Right lobe of liver (tissue), 6 donors: ENCODE results near the gene PRF1. TPM values are rescaled to one million over a fixed set of nuclear protein-coding genes. Genes with fewer than 3 reads are reported as not detected.

ENCODE experiments used
- ATAC-seq, 4 donors: fragments of 200-7000 bp; cut with Tn5 transposase; one replicate each; pipeline ENCODE4 v1.9.1; 2020; ENCODE audit warnings: mild to moderate bottlenecking in 4 of 4, moderate library complexity in 4 of 4
- DNase-seq, 3 donors: peaks; one replicate each; pipeline ENCODE4 v3.0.0-alpha.2; 2020
- H3K27ac ChIP-seq, 3 donors: fragments of 200-600 bp; one replicate each; pipeline ENCODE4 v1.8.0; 2022
- H3K27me3 ChIP-seq, 2 donors: fragments of 200-600 bp; one replicate each; pipeline ENCODE4 v1.8.0; 2022
- H3K36me3 ChIP-seq, 4 donors: fragments of 200-600 bp; sonication (generic) in 1 of 4; one replicate each; pipeline versions ENCODE4 v1.5.1 to v1.8.0; 2017 to 2022; ENCODE audit warnings: control low read depth in 1 of 4
- H3K4me1 ChIP-seq, 4 donors: fragments of 200-600 bp; sonication (generic) in 1 of 4; one replicate each; pipeline versions ENCODE4 v1.5.1 to v1.8.0; 2017 to 2022; ENCODE audit warnings: control low read depth in 1 of 4
- H3K4me3 ChIP-seq, 3 donors: fragments of 200-600 bp; one replicate each; pipeline ENCODE4 v1.8.0; 2022
- H3K9me3 ChIP-seq, 4 donors: fragments of 200-600 bp; sonication (generic) in 1 of 4; one replicate each; pipeline versions ENCODE4 v1.5.1 to v1.8.0; 2017 to 2022; ENCODE audit warnings: control low read depth in 1 of 4
- POLR2A ChIP-seq: fragments of 450-650 bp; IDR thresholded peaks from one replicate; pipeline ENCODE4 v1.6.1; 2017; ENCODE audit warnings: antibody characterized with exemption, mild to moderate bottlenecking
- WGBS: methylation state at CpG from one replicate; pipeline ENCODE4 v1.1.6; 2018; ENCODE audit warnings: low coverage, low lambda C conversion rate; ENCODE audit not compliant: insufficient coverage; ENCODE audit errors: missing lambda C conversion rate; 5-methylcytosine and 5-hydroxymethylcytosine counted together
- intact Hi-C, 2 donors: fragments of 100-400 bp; cut with DNase I; formaldehyde crosslinking; loops; one replicate each; pipeline versions ENCODE4 v1.11.2 to v1.14.1; 2022
- long read RNA-seq: library from polyadenylated mRNA; unstranded; transcript quantifications from one replicate; pipeline ENCODE4 v2.0.0, GENCODE V29; 2019
- total RNA-seq, 6 experiments: library from RNA; depleted of rRNA in 2 of 6; stranded (reverse); fragments of >200 nt in 2 of 6; fragmentation: NEBNext Ultra II Directional in 3 of 6; extraction: Animal tissue kit (Norgen Biotek cat#: 25700) in 3 of 6; gene quantifications; one replicate each; pipeline versions ENCODE4 v1.1.0 to v1.2.4, GENCODE V29; 2016 to 2023
- TF ChIP-seq, protein P1 (sequence below), 4 donors: fragments of 200-600 bp in 3 of 4; fragments of 450-650 bp in 1 of 4; IDR thresholded peaks; one replicate each; pipeline versions ENCODE4 v1.5.1 to v1.8.0; 2016 to 2022; ENCODE audit warnings: antibody characterized with exemption in 4 of 4, mild to moderate bottlenecking in 2 of 4
- donor health status: DM: no; HTN: yes; CAD: no.
- donor health status: DM: no; HTN: no; CAD: no.
- donor health status: DM: no; HTN: no; CAD: no.
- donor health status: DM: no; HTN: yes; CAD: no.
- donor health status: DM: no; HTN: yes; CAD: no.

Gene PRF1
- total RNA-seq = 1 to 10 TPM; 1.7 to 6.5 (median 3.1) TPM
- long read RNA-seq, partial matches to known transcripts = 0 of 1 reads
- long read RNA-seq, other reads (novel, unspliced or antisense) = 0 of 1 reads

- Histone ChIP-seq H3K4me3 (peak within 1 kb of the TSS in 1 of 3 donors; percentile 10), H3K27ac (peak within 1 kb of the TSS in 1 of 3 donors; percentile 43), H3K4me1 (no peaks in the 10 kb centered on the region), H3K9me3 (no peaks in the 10 kb centered on the region), H3K27me3 (no peaks in the 10 kb centered on the region), H3K36me3 (no peaks in the 10 kb centered on the region)
- DNase-seq (peak in 2 of 3 donors; percentile 46 to 64), ATAC-seq (peak; percentile 45 to 68 (median 58))
- TF ChIP-seq POLR2A = no peak
- TF ChIP-seq, protein P1, sequence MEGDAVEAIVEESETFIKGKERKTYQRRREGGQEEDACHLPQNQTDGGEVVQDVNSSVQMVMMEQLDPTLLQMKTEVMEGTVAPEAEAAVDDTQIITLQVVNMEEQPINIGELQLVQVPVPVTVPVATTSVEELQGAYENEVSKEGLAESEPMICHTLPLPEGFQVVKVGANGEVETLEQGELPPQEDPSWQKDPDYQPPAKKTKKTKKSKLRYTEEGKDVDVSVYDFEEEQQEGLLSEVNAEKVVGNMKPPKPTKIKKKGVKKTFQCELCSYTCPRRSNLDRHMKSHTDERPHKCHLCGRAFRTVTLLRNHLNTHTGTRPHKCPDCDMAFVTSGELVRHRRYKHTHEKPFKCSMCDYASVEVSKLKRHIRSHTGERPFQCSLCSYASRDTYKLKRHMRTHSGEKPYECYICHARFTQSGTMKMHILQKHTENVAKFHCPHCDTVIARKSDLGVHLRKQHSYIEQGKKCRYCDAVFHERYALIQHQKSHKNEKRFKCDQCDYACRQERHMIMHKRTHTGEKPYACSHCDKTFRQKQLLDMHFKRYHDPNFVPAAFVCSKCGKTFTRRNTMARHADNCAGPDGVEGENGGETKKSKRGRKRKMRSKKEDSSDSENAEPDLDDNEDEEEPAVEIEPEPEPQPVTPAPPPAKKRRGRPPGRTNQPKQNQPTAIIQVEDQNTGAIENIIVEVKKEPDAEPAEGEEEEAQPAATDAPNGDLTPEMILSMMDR (IDR thresholded peaks at IDR 0.05) = no peak
- intact Hi-C loops = no loop called here
- WGBS = 88% methylated on average over 8 of the region's 21 CpGs
These were observed at the start of gene PRF1 for GRCh38 chr10:70602665-70603448. Gene PRF1, minus strand, starts transcription at chr10:70602741. Its CDS starts 1,839 bp downstream, at chr10:70600902.

- Histone ChIP-seq H3K4me3 (no peak overlapping the region), H3K9me3 (no peaks in the 10 kb centered on the region), H3K36me3 (no peaks in the 10 kb centered on the region), H3K27me3 (no peaks in the 10 kb centered on the region), H3K4me1 (no peaks in the 10 kb centered on the region), H3K27ac (no peak overlapping the region)
- intact Hi-C loops = no loop called here
- DNase-seq (peak in 1 of 3 donors; percentile 2), ATAC-seq (no peak)
- 87% methylated on average over 3 of the region's 5 CpGs for WGBS
- TF ChIP-seq, protein P1 (IDR thresholded peaks at IDR 0.05) = no peak
- no peak for TF ChIP-seq POLR2A
These were observed 49.1 kb upstream of the PRF1 start for GRCh38 chr10:70651661-70652060.

GRCh38 chr10:70650718-70651117 lies 48.2 kb upstream of the PRF1 start:
- Histone ChIP-seq H3K27me3 (no peaks in the 10 kb centered on the region), H3K4me3 (no peak overlapping the region), H3K36me3 (no peaks in the 10 kb centered on the region), H3K4me1 (no peaks in the 10 kb centered on the region), H3K27ac (no peak overlapping the region), H3K9me3 (no peaks in the 10 kb centered on the region)
- TF ChIP-seq, protein P1 (IDR thresholded peaks at IDR 0.05) = no peak
- TF ChIP-seq POLR2A = no peak
- ATAC-seq (no peak), DNase-seq (no peak)
- WGBS = 76% methylated on average over 2 of the region's 3 CpGs
- intact Hi-C loops = no loop called here

DNA sequence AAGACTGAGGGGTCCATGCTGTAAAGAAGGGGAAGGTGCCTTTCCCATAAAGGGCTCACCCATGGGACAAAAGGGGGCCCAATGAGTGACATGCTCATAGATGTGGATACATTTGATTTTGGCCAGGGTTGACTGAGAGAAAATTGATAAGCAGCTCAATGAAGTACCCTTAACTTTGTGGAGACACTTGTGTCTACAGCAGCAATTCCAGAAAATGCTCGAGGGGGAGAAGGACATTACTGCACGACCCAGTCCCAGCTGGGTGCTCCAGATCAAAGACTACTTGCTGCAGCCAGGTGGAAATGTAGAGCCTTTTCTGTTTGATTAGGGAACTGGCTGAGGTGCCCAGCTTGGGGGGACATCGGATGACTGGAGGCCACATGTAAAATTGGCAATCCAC lies 47.6 kb upstream of the PRF1 start:
- Histone ChIP-seq H3K4me1 (no peaks in the 10 kb centered on the region), H3K4me3 (no peak overlapping the region), H3K9me3 (no peaks in the 10 kb centered on the region), H3K27me3 (no peaks in the 10 kb centered on the region), H3K36me3 (no peaks in the 10 kb centered on the region), H3K27ac (no peak overlapping the region)
- no peak for TF ChIP-seq POLR2A
- TF ChIP-seq, protein P1 (IDR thresholded peaks at IDR 0.05) = no peak
- intact Hi-C loops = no loop called here
- DNase-seq (no peak), ATAC-seq (no peak)
- WGBS = 73% methylated on average over 2 of the region's 3 CpGs
